Colonic mucosa (tissue), 4 donors: ENCODE measurements around the gene ADH1B. TPM values are rescaled to one million over a fixed set of nuclear protein-coding genes. Genes with fewer than 3 reads are reported as not detected.
"Not testable (repeated sequence)": the region's sequence is repeated elsewhere in the genome, so short reads cannot be mapped to it uniquely, and the experiment has no call there.

Experiments
- DNase-seq: peaks from one replicate; pipeline ENCODE4 v3.0.0-alpha.2; 2020
- H3K27ac ChIP-seq: fragments of 200-600 bp; one replicate; pipeline ENCODE4 v1.8.0; 2021
- H3K27me3 ChIP-seq: fragments of 200-600 bp; one replicate; pipeline ENCODE4 v1.8.0; 2021
- H3K36me3 ChIP-seq: fragments of 200-600 bp; one replicate; pipeline ENCODE4 v1.8.0; 2021
- H3K4me1 ChIP-seq: fragments of 200-600 bp; one replicate; pipeline ENCODE4 v1.8.0; 2021; ENCODE audit warnings: mild to moderate bottlenecking
- H3K4me3 ChIP-seq: fragments of 200-600 bp; one replicate; pipeline ENCODE4 v1.8.0; 2021
- H3K9ac ChIP-seq, 2 donors: one replicate each; pipeline ENCODE4 v1.7.0; 2013; ENCODE audit warnings: control low read depth in 2 of 2, low read depth in 2 of 2, low read length in 2 of 2
- H3K9me3 ChIP-seq: fragments of 200-600 bp; one replicate; pipeline ENCODE4 v1.8.0; 2021
- intact Hi-C: fragments of 100-400 bp; cut with DNase I; formaldehyde crosslinking; loops from one replicate; pipeline ENCODE4 v1.14.1; 2022
- total RNA-seq, 2 donors: library from RNA; stranded (reverse); fragmentation: NEBNext Ultra II Directional in 1 of 2; extraction: Animal tissue kit (Norgen Biotek cat#: 25700) in 1 of 2; gene quantifications; one replicate each; pipeline ENCODE4 v1.2.1, GENCODE V29; 2021
- TF ChIP-seq, protein P1 (sequence below): fragments of 200-600 bp; IDR thresholded peaks from one replicate; pipeline ENCODE4 v1.8.0; 2022; ENCODE audit warnings: antibody characterized with exemption, mild to moderate bottlenecking
- donor health status: healthy.
- donor health status: DM: no; HTN: no; CAD: no.
- donor health status: DM: no; HTN: no; CAD: no.

Gene ADH1B
- total RNA-seq, 2 donors from 2014 or later, result 46.1 to 62.3 TPM

DNA sequence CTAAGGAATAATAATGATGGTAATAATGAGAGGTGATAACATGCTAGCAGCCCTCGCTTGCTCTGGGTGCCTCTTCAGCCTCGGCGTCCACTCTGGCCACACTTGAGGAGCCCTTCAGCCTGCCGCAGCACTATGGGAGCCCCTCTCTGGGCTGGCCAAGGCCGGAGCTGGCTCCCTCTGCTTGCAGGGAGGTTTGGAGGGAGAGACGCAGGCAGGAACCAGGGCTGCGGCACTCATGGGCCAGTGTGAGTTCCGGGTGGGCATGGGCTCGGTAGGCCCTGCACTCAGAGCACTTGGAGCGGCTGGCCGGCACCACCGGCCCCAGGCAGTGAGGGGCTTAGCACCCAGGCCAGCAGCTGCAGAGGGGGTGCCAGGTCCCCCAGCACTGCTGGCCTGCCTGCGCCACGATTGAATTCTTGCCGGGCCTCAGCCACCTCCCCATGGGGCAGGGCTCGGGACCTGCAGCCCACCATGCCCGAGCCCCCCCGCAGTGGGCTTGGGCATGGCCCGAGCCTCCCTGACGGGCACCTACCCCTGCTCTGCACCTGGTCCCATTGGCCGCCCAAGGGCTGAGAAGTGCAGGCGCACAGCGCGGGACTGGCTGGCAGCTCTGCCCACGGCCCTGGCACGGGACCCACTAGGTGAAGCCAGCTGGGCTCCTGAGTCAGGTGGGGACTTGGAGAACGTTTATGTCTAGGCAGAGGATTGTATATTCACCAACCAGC is 38.4 kb upstream of the ADH1B start:
- no peak overlapping the region for H3K9ac ChIP-seq
- no peaks in the 10 kb centered on the region for H3K36me3 ChIP-seq
- no peak overlapping the region for H3K27ac ChIP-seq
- TF ChIP-seq, protein P1, sequence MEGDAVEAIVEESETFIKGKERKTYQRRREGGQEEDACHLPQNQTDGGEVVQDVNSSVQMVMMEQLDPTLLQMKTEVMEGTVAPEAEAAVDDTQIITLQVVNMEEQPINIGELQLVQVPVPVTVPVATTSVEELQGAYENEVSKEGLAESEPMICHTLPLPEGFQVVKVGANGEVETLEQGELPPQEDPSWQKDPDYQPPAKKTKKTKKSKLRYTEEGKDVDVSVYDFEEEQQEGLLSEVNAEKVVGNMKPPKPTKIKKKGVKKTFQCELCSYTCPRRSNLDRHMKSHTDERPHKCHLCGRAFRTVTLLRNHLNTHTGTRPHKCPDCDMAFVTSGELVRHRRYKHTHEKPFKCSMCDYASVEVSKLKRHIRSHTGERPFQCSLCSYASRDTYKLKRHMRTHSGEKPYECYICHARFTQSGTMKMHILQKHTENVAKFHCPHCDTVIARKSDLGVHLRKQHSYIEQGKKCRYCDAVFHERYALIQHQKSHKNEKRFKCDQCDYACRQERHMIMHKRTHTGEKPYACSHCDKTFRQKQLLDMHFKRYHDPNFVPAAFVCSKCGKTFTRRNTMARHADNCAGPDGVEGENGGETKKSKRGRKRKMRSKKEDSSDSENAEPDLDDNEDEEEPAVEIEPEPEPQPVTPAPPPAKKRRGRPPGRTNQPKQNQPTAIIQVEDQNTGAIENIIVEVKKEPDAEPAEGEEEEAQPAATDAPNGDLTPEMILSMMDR, result no peak
- no peaks in the 10 kb centered on the region for H3K4me1 ChIP-seq
- no peaks in the 10 kb centered on the region for H3K27me3 ChIP-seq
- no peak overlapping the region for H3K4me3 ChIP-seq
- DNase-seq, result no peak
- no peaks in the 10 kb centered on the region for H3K9me3 ChIP-seq
- intact Hi-C loops, result no loop called here

DNA sequence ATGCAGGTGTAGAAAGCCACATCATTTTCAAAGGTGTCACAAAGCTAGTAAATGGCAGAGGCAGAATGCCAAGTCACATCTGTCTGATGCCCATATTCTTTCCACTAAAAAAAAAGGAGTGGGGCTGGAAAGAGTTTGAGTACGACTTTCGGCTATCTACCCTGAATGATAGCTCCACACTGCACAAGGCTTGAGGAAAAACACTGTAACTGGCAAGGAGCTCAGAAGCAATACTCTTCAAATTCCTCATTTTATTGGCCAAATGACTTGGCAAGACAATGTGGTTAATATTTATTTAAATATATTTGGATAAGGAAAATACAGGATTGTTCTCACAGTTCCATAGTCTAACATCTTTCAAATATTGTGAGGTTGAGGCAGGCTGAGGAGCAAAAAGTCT is 36.7 kb upstream of the ADH1B start:
- Histone ChIP-seq H3K27me3 (no peaks in the 10 kb centered on the region), H3K4me1 (peaks cover 2% of the 10 kb centered on the region), H3K27ac (no peak overlapping the region), H3K9me3 (no peaks in the 10 kb centered on the region), H3K4me3 (no peak overlapping the region), H3K9ac (no peak overlapping the region), H3K36me3 (no peaks in the 10 kb centered on the region)
- intact Hi-C loops, result no loop called here
- TF ChIP-seq, protein P1, result no peak
- DNase-seq, result no peak

DNA sequence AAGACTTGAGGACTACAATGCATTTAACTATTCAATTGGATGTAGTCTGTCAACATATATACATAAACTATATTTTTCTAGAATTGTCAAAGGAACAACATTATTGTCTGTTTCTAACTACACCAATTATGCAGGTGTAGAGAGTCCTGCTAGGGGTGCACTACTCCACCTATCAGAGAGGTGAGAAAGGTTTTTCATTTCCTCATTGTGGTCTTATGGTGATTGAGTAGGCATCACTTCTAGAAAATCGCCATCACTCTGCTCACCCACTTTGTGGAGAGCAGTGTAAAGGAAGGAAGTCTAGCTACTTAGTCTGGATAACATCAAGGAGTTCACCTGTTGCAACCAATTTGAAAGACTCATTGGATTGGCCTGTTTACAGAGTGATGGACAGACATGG is 35.8 kb upstream of the ADH1B start:
- Histone ChIP-seq H3K4me3 (no peak overlapping the region), H3K4me1 (peaks cover 4% of the 10 kb centered on the region), H3K27ac (no peak overlapping the region), H3K9ac (no peak overlapping the region), H3K36me3 (no peaks in the 10 kb centered on the region), H3K27me3 (no peaks in the 10 kb centered on the region), H3K9me3 (no peaks in the 10 kb centered on the region)
- no peak for DNase-seq
- TF ChIP-seq, protein P1, result no peak
- intact Hi-C loops, result no loop called here

DNA sequence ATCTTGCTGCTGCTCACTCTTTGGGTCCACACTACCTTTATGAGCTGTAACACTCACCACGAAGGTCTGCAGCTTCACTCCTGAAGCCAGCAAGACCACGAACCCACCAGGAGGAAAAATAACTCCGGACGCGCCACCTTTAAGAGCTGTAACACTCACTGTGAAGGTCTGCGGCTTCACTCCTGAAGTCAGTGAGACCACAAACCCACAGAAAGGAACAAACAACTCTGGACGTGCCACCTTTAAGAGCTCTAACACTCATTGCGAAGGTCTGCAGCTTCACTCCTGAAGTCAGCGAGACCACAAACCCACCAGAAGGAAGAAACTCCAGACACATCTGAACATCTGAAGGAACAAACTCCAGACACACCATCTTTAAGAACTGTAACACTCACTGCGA is 34.9 kb upstream of the ADH1B start:
- H3K27ac ChIP-seq, DNase-seq, H3K27me3 ChIP-seq, H3K4me3 ChIP-seq, H3K9ac ChIP-seq, H3K9me3 ChIP-seq, H3K4me1 ChIP-seq, H3K36me3 ChIP-seq, intact Hi-C loops: not testable (repeated sequence)

DNA sequence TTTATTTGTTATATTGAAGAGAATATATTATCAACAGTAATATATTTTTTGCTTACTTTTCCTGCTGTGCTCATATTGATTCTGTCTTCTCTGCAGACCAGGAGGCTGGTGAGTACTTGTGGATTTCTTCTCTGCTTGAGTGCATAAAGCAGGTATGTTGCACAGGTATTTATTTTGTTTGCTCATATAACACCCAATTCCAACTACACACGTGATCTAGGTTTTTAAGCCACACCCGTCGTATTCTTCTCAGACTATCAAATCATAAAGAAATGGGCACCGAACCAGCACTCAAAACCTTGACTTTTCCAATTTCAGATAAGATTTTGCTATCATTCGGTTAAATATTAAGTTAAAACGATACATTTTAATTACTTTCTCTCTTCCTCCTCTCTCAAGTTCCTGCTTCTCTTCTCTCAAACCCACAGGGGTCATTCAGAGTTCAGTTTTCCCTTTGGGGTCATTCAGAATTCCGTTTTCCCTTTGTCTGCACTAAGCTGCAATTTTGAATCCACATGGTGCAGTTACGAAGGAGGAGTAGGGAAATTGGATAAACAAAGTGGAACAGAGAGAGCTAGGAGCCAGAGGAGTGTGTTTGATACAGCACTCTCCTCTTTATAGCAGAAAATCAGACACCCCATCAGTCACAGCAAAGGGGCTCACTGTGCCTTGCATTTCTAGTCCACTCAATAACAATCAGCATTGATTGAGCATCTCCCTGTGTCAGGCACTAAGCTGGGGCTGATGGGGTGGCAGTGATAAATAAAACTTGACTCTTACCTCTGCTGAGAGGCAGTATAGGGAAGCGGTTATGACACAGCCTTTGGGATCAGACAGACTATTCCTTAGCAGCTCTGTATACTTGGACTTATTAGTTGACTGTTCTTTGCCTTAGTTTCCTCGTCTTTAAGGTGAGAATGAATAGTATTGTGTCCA is 31.7 kb upstream of the ADH1B start, which contains the start of gene ADH1C:
ADH1C (minus strand) TSS at position 145 of the 936 bp plus-strand sequence; CDS start at position 74, 71 bp downstream.
- Histone ChIP-seq H3K27ac (peak within 1 kb of the TSS; percentile 63), H3K36me3 (no peaks in the 10 kb centered on the region), H3K9ac (peak within 1 kb of the TSS in 1 of 2 donors; percentile 68), H3K9me3 (no peaks in the 10 kb centered on the region), H3K27me3 (no peaks in the 10 kb centered on the region), H3K4me1 (peaks cover 4% of the 10 kb centered on the region), H3K4me3 (peak within 1 kb of the TSS; percentile 20)
- TF ChIP-seq, protein P1, result no peak
- peak; percentile 71 for DNase-seq
- intact Hi-C loops, result no loop called here
